GM21528 (cell line): ENCODE data around the gene CYB561D2.

Experiments used
- ATAC-seq: cut with Tn5 transposase; IDR thresholded peaks from one replicate; pipeline ENCODE4 v1.9.1; 2021; ENCODE audit warnings: mild to moderate bottlenecking, moderate library complexity; ENCODE audit not compliant: unreplicated experiment, low FRiP score

The CYB561D2 gene

DNA sequence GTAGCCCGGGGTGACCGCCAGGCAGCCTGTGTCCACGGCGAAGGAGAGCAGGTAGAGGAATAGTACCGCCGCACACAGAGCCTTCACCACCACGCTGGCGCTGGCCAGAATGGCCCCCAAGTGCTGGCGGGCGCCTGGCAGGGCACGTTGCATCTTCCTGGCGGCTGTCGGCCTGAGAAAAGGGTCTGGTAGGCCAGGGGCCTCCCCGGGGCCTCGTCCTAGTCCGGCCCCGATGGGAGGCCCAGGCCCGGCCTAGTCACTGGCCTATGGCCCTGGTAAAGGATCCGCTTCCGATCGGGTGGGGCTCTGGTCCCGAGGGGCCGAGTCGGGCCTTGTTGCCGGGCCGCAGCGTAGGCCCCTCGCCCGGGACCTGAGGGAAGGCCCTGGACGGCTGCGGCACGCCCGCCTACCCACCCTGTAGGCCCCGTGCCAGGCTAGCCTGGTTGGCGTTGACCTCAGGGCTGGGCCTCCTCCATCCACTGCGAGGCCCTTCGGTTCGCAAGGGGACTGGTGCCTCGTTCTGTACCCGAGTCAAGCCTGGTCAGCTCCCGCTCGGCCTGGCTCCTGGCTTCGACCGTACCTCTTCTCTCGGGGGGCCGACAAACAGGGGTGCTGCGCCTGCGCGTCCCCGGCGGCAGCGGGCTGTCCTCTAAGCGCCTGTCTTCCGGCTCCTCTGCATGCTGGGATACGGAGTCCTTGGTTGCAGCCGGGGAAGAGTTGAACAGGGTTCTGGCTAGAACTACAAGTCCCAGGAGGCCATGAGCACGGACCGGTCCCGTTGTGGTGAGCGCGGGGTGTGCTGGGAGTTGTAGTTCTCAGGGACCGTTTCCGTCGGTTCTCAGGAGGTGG is 8.5 kb downstream of the CYB561D2 start, which contains the start of gene TMEM115:
TMEM115 (minus strand) TSS at position 611 of the 849 bp plus-strand sequence; CDS start at position 153, 458 bp downstream.
- ATAC-seq = peak; percentile 95

DNA sequence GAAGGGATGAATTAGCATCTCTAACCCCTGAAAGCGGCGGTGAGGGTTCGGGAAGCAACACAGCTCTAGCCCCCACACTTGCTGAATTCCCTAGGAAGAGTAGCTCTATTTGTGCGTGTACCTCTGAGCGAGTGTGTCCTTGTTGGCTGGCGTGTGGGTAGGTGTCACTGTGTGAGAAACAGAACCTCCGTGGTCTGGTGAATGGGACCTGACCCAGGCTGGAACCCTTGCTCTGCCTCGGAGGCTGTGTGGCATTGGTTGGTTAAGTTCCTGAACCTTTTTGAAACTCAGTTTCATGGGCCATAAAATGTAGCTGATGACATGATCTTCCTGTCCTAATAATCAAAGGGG is 9.1 kb downstream of the CYB561D2 start:
- ATAC-seq = peak; percentile 7

DNA sequence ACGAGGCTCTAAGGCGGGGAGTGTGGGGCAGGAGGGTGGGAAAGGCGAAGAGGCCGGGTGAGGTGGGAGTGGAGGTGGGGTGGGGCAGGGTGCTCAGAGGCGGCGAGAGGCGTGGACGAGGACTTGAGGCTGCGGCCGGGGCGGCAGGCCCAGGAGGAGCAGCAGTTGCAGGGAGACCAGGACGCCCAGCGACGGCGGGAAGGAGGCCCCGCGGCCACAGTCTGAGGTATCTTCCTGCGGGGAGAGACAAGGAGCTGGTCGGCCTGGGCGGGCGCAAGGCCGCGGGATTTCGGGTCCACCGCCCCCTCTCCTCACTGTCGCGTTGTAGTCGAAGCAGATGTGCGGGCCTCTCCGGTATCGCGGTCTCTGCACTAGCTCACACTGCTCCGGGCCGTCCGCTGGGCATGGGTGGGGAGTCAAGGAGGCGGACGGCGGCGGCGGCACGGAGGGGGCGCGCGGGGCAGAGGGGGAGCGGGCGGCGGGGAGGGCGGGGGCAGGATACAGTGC is 14.0 kb downstream of the CYB561D2 start:
- ATAC-seq = peak; percentile 2

DNA sequence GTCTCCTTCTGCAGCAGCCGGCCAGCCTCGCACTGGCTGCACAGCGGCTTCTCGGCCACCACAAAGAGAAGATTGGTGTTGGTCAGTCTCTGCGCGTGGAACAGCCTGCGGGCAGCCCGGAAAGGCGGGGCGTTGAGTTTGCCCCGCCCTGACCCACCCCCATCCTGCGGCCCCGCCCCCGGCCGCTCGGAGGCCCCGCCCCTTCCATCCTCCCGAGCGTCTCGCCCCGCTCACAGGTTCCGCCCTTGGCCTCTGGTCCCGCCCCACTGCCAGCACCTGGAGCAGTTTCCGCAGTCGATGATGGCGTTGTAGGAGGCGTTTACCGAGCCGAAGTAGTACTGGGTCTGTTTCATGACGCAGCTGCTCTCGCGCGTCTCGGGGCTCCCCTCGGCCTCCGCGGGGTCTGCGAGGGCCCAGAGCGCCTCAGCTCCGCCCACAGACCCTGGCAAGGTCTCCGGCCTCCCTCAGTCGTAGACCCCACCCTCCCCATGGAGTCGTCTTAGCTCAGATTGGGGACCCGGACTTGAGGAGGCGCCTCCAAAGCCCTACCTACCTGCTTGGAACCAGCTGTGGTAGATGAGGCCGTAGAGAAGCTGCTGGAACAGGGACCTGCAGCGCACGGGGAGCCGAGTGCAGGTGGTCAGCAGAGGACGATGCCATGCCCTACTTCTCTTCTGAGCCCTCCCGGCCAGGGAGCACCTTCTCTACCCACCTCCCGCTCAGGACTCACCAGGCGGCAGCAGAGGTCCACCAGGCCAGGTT is 14.6 kb downstream of the CYB561D2 start:
- ATAC-seq = peak; percentile 76

DNA sequence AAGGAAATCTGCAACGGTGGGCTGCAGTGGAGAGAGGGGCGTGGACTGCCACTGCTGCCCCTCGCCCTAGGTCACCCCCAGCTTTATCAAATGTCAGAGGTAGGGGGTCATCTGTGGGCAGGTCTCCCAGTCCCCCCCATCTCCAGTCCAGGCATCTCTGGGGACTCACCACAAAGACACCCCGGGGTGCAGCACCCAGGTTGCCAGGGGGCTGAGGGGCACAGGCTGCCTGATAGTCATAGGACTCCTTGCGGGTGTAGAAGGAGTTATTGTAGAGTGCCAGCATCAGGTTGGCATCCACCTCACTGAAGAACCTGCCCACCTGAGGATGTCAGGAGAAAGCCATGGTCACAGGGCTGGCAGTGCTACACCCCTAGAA is 15.2 kb downstream of the CYB561D2 start:
- ATAC-seq = no peak

DNA sequence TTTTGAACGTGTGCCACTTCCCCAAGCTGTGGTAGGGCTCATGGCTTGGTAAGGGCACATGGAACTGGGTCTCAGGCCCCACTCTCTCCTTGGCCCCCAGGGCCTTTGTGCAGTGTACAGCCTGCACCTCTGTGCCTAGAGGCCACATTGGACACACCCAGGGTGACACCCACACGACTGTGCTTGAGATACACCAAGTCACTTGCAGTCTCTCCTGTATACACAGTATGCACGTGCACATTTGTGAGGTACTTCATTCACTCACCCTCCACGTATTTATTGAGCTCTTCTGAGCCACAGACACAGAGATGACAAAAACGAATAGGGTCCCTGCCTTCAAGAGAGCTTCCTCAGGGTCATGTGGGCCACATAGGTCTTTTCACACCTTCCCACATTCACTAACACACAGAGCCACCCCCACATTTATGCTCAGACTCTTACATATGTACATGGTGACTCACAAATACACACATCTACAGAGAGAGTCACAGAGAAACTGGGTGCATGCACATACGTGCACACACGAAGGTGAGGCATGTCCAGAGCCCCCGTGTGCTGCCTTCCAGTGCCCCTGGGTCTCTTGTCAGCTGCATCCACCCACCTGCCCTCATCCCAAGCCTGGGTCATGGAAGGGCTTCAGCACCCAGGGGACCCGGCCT is 18.5 kb downstream of the CYB561D2 start:
- ATAC-seq = no peak

DNA sequence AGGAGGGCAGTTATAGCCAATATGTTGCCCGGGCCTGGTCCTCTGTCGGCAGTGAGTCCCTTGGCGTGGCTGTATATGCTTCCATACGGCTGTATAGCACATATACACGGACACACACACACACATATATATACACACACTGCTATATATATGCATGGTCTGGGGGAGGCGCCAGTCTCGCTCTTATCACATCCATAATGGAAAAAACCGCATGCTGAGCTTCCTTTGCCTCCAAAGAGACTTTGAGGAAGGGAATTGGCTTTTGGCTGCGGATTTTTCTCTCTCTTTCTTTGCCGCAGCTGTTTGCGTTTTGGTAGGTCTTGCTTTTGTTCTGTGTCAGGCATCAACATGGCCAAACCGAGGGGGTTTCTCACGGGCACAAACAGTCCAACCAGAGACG is 19.9 kb downstream of the CYB561D2 start:
- no peak for ATAC-seq

DNA sequence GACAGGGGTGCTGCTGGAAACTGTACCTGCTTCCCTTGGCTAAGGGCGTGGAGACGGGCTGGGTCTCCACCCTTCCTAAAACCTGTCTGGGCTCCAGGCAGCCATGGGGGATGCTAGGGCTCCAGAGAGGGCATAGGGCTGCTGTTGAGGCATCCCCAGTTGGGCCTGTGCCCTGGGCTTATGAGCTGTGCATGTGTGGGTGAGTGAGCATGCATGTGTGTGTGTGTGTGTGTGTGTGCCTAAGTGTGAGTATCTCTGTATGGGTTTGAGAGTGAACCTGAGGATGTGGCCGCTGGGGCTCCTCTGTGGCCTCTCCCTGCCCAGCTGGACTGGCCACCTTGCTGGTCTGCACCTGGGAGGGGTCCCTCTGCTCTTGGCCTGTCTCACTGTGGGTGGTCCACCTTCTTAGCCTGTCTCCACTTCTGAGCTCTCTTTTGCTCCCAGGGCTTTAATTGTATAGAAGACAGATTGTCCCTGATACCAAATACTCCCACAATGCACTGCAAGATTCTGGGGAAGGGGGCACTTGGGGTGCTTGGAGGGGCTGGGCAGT is 20.5 kb downstream of the CYB561D2 start:
- no peak for ATAC-seq

DNA sequence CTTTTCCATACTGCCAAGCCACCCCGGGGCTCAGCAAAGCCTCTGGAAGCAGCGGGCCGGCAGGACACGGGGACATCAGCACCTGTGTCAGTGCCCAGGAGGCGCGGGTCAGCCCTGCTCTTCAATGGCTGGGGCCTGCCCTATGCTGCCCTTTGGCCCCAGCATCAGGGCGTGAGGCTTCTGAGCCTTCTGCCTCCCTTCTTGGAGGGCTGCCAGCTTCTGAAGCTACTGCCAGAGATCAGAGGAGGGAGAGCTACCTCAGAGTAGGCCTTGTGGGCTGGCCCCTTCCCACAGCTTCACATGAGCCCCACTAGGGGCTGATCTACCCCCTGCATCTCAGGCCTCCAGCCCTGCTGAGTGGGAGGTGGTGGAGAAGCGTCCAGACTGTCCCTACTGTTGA is 21.7 kb downstream of the CYB561D2 start:
- no peak for ATAC-seq

DNA sequence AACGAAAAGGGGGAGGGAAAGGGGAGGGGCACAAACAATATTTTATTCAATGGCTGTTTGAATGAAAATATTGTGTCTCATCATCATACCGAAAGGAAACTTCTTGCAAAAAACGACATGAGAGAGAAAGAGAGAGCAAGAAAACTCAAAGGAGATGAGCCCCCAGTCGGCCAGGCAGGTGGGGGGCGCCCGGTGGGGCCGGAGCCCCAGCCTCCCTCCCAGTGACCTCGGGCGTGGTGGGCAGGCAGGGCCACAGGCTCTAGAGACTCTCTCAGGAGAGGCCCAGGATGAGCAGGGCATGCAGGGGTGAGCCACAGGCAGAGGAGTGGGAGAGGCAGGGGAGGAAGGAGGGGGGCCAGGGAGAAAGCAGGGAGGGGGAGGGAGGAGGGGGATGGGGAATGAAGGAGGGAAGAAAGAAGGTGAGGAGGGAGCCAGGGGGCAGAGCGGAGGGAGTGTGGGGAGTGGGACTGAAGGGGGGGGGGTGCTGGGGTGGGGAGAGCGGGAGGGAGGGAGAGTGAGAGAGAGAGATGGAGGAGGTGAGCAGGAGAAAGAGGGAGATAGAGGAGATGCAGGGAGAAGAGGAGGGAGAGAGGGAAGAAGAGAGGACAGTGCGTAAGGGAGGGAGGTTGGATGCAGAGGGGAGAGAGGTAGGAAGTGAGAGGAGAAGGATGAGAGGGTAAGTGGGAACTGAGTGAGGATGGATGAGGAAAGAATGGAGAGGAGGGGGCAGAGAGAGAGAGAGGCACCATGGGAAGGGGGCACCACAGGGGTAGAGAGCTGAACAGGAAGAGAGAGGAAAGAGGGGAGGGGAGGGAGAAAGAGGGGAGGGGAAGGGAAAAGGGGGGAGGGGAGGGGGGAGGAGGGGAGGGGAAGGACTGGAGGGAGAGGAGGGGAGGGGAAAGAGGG is 22.7 kb downstream of the CYB561D2 start:
- no peak for ATAC-seq

DNA sequence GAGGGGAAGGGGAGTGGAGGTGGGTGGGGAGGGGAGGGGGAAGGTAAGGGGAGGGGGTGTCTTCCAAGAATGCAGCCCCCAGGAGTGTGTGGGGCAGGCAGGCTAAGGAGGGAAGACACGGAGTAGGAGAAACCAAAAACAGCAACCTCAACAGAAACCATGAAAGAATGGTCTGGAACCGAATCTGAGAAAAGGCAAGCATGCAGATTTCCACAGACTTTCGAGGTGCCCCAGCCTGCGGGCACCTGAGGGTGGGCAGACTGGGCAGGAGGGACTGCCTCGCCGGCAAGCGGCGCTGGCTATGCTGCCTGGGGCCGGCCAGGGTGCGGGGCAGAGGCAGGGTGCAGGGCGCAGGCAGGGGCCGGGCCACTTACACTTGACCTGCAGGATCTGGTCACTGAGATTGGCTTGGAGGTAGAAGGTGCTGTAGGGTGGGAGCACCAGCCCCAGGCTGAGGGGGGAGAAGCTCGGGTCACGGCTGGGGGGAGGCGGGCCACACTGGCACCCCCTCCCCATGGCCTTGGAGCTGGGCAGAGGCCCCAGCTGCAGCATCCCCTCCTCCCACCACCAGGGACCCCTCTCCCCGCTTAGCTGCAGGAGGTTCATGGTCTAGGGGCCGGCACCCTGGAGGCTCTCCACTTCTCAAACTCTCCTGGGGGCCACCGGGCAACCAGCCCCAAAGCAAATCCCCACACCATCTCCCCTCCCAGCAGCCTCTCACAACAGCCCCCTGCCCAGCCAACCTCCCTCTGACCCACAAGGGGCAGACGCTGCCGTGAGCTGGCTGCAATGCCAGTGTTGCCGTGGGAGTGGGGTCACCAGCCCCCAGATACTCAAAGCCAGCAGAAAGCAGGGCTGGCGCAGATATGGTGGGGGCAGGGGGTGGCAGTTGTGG is 23.9 kb downstream of the CYB561D2 start:
- ATAC-seq = no peak

DNA sequence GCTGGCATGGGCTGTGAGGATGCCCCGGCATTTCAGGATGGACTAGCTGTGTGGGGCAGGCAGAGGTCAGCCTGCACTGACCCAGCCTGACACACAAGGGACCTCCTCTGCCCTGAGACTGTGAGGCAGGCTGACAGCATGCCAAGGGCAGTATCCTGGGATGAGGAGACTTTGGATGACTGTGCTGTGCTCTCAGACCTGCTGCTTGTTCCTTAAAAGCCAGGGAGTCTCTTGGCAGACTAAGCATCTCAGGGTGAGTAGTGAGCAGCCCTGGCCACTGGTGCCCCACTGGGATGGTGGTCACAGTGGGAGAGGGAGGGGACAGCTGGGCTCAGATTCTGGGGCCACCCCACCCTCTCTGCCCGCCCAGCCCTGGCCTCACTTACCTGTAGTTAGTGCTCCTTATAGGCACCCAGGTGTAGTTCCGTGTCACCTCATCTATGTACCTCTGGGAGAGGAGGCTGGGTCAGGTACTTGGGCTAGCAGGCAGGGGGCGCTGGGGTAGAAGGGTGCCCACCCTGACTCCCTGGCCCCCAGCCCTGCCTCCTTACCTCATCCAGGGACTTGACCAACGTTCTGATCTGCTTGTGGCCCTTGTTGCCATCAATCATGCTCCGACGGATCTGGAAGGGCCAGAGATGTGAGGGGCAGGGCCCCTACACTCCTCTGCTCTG is 24.7 kb downstream of the CYB561D2 start:
- ATAC-seq = no peak

DNA sequence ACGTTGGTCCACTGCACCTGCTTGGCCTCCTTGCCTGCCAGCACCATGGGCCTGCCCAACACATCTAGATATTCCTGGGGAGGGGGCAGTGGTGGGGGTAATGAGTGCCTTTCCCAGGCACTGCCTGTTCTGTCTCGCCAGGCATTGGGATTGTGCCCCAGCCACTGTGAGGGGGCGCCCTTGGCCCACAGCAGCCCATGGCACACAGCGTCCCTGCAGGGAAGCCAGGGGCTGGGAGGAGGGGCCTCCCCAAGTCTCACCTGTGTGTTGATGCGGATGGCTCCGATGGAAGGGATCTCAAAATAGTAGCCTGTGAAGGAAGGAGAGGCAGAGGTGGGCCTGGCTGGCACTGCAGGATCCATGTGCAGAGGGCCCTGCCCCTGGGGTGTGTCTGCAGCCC is 27.4 kb downstream of the CYB561D2 start:
- no peak for ATAC-seq

DNA sequence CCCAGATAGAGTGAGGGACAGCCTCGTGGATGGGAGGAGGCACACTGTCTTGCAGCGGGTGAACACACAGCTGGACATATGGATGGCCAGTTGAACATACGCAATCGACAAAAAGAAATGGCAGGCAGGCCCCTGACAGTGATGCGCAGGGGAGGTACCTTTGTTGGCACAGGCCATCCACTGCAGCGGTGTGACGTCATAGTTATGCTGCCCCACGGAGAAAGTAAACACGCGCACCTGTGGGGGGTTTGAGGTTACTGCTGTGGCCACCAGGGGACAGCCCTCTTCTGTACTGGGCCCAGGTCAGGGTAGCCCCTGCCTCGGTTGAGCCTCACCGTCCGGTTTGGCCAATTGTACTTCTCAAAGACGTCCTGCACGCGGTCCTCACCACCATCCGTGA is 28.1 kb downstream of the CYB561D2 start:
- ATAC-seq = no peak

DNA sequence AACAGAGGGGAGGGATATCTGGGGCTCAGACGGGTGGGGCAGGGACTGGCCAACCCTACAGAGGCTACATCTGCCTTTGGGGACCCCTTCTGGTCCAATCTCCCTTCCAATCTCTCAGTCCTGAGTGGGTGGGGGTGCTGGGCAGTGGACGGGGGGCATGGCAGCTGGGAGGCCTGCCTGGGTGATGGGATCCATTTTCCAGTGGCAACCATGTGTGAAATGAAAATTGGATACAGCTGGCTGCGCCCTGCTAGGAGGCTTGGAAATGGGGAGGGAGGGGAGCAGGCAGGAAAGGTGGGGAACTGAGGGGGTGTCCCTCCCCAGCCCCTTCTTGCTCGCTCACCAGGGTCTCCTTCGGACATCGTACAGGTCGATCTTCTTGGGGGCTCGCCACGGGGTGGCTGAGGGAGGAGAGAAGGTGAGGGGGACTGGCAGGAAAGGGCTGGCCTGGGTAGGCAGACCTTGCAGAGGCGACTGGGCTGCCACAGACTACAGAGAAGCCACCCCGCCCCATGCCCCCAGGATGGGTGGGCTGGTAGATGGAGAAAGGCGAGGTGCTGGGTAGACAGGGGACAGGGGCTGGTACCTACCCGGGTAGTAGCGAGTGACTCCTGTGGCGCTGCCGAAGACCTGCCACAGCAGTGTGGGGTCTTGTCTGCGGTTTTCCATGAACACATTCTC is 29.9 kb downstream of the CYB561D2 start:
- ATAC-seq = no peak

DNA sequence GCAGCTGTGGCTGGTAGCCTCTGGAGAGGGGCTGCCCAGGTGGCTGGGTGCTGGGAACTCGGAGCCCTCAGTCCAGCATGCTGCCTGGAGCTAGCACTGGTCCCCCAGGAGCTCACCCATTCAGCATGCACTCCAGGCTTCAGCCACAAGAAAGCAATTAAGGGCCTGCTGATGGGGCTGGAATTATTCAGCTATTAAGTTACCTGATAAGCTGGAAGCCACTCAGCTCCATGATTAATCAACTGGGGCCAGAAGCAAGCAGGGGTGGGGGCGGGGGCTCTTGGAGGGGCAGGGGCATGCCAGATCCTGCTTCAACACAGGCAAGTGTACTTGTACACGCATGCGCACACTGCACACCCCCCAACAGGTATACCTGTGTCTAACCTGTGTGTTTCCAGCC is 30.7 kb downstream of the CYB561D2 start:
- ATAC-seq = no peak

DNA sequence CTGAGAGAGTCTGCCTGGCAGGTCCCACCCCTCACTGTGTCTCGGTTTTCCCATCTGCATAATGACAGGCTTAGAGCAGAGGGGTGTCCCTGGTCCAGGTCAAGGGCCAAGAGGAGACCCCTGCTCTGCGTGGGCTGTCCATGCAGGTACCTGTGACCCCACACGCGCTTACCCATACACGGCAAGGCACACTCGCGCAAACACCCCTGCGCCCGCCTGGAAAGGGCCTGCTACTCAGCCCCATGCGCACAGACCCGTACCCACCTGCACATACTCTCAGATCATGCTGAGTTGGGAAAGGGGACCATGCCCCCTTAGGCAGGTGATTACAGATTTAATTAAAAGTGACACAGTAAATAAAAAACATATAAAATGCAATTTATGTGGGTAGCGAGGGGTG is 32.1 kb downstream of the CYB561D2 start:
- ATAC-seq = no peak

DNA sequence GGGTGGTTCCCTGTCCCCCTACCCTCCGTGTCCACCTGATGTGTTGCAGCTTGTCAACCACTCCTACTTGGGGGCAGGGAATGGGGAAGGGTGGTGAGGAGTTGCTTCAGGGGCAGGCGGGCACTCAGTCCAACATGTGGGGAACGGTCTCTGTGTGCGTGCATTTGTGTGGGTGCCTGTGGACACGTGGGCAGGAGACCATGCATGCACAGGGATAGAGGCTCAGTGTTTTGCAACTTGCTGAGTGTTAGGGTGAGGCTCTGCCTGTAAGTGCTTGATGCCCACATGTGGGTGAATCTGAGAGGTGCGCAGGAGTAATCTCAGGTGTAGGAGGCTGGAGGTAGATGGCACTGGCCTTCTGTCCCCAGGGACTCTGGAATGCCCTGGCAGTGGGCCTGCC is 33.1 kb downstream of the CYB561D2 start:
- no peak for ATAC-seq
